PC-3 (cell line): Measurements from ENCODE around the gene CYP4F22. TPM values are rescaled to one million over a fixed set of nuclear protein-coding genes. Genes with fewer than 3 reads are reported as not detected.

Source experiments
- ATAC-seq: fragments of 200-7000 bp; cut with Tn5 transposase; 2 replicates; pipeline ENCODE4 v1.9.1; 2020; ENCODE audit warnings: mild to moderate bottlenecking, moderate library complexity
- BruUV-seq: library from RNA; stranded (reverse); fragments of 400-500 nt; replicated peaks from 2 replicates; lab custom pipeline; 2021; lab: Mats Ljungman, UMichigan
- CTCF ChIA-PET: fragments of 300-600 bp; sonication (Branson Sonifier 250); formaldehyde crosslinking; loops from one replicate; lab custom pipeline; 2022; ENCODE audit warnings: antibody characterized with exemption; lab: Charles Lee
- POLR2A ChIA-PET: fragments of 300-600 bp; sonication (Branson Sonifier 250); formaldehyde crosslinking; loops from one replicate; lab custom pipeline; 2022; ENCODE audit warnings: antibody characterized with exemption; ENCODE audit not compliant: unreplicated experiment; lab: Charles Lee
- DNase-seq: peaks from one replicate; pipeline ENCODE4 v3.0.0-alpha.2; 2015
- H2AFZ ChIP-seq: fragments of 300-600 bp; sonication (generic); 2 replicates; pipeline ENCODE4 v1.6.0; 2016; ENCODE audit warnings: antibody characterized with exemption, low read length
- H3F3A ChIP-seq: fragments of 300-600 bp; sonication (generic); one replicate; pipeline ENCODE4 v1.6.0; 2017; ENCODE audit warnings: antibody characterized with exemption, low read length, control low read depth, mild to moderate bottlenecking; ENCODE audit not compliant: unreplicated experiment
- H3K27ac ChIP-seq: fragments of 300-600 bp; sonication (generic); 2 replicates; pipeline ENCODE4 v1.5.1; 2016; ENCODE audit warnings: mild to moderate bottlenecking, low read length
- H3K27me3 ChIP-seq: fragments of 300-600 bp; sonication (generic); 2 replicates; pipeline ENCODE4 v1.6.1; 2016; ENCODE audit warnings: low read length, mixed read lengths
- H3K36me3 ChIP-seq: fragments of 300-600 bp; sonication (generic); 2 replicates; pipeline ENCODE4 v1.6.1; 2016; ENCODE audit warnings: low read depth, mixed run types, low read length, mixed read lengths
- H3K4me1 ChIP-seq: fragments of 300-600 bp; sonication (generic); 2 replicates; pipeline ENCODE4 v1.5.1; 2016; ENCODE audit warnings: low read length; ENCODE audit not compliant: insufficient read depth
- H3K4me2 ChIP-seq: fragments of 300-600 bp; sonication (generic); 2 replicates; pipeline ENCODE4 v1.6.0; 2016; ENCODE audit warnings: low read length
- H3K4me3 ChIP-seq: fragments of 300-600 bp; sonication (generic); 2 replicates; pipeline ENCODE4 v1.5.1; 2016; ENCODE audit warnings: mild to moderate bottlenecking, low read length, mixed read lengths
- H3K79me2 ChIP-seq: fragments of 300-600 bp; sonication (generic); 2 replicates; pipeline ENCODE4 v1.6.1; 2017; ENCODE audit warnings: low read length, mixed read lengths
- H3K9ac ChIP-seq: fragments of 300-600 bp; sonication (generic); 2 replicates; pipeline ENCODE4 v1.6.0; 2016; ENCODE audit warnings: mild to moderate bottlenecking, low read length
- H3K9me2 ChIP-seq: fragments of 300-600 bp; sonication (generic); replicated peaks from 2 replicates; pipeline ENCODE4 v1.6.1; 2016; ENCODE audit warnings: mixed run types, low read length, mixed read lengths
- H3K9me3 ChIP-seq: fragments of 300-600 bp; sonication (generic); 2 replicates; pipeline ENCODE4 v1.6.1; 2016; ENCODE audit warnings: low read length, mixed read lengths
- H4K20me1 ChIP-seq: fragments of 300-600 bp; sonication (generic); 2 replicates; pipeline ENCODE4 v1.6.1; 2016; ENCODE audit warnings: low read length, mixed read lengths
- EZH2 ChIP-seq: fragments of 300-600 bp; sonication (generic); IDR thresholded peaks from one replicate; pipeline ENCODE4 v1.6.1; 2017; ENCODE audit warnings: antibody characterized with exemption, mild to moderate bottlenecking, low read length; ENCODE audit not compliant: unreplicated experiment
- EZH2phosphoT487 ChIP-seq: fragments of 300-600 bp; sonication (generic); IDR thresholded peaks from 2 replicates; pipeline ENCODE4 v1.6.1; 2018; ENCODE audit warnings: mild to moderate bottlenecking, antibody characterized with exemption, low read length, borderline replicate concordance
- intact Hi-C: fragments of 100-400 bp; cut with micrococcal nuclease; formaldehyde crosslinking; loops from 2 replicates; pipeline ENCODE4 v1.9.0; 2023
- total RNA-seq: library from RNA; depleted of rRNA; stranded (reverse); fragments of >200 nt; gene quantifications from 2 replicates; pipeline ENCODE4 v1.2.3, GENCODE V29; 2014
- TF ChIP-seq, protein P1 (sequence below): fragments of 300-600 bp; sonication (generic); conservative IDR thresholded peaks from 2 replicates; pipeline ENCODE4 v1.5.1; 2017; ENCODE audit warnings: antibody characterized with exemption, low read depth, mild to moderate bottlenecking, low read length

CYP4F22 gene
- total RNA-seq, 1 experiment from 2014 or later, result 0.07 TPM

DNA sequence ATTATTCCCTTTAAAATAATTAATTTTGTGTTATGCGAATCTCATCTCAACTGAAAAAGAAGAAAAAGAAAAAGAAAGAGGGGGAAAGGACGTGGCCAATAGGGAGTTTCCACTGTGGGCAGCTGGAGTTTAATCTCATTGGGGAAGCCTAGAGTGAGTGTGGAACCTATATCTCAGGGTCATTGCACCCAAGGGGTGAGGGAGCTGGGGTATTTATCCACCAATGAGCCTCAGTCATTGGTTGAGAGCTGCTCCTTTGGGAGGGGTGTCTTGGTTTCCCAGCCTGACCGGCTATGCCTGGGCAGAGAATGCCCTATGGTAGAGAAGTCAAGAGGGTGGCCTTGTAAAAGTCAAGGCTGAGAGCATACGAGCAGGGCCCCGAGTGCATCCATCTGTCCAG, 16.5 kb downstream of the CYP4F22 start:
- Histone ChIP-seq H3K9ac (no peak overlapping the region), H3F3A (no peaks in the 10 kb centered on the region), H3K36me3 (no peaks in the 10 kb centered on the region), H2AFZ (no peak overlapping the region), H3K9me2 (no peaks in the 10 kb centered on the region), H3K4me3 (no peak overlapping the region), H3K27ac (no peak overlapping the region), H3K79me2 (no peaks in the 10 kb centered on the region), H3K27me3 (no peaks in the 10 kb centered on the region), H3K9me3 (no peaks in the 10 kb centered on the region), H3K4me2 (no peak overlapping the region), H3K4me1 (no peaks in the 10 kb centered on the region), H4K20me1 (no peaks in the 10 kb centered on the region)
- intact Hi-C loops, result no loop called here
- DNase-seq (no peak), ATAC-seq (no peak)
- ChIA-PET POLR2A (no interaction called here), CTCF (no interaction called here)
- BruUV-seq, result no TSS peak
- TF ChIP-seq EZH2, result no peak
- no peak for TF ChIP-seq EZH2phosphoT487
- TF ChIP-seq, protein P1, sequence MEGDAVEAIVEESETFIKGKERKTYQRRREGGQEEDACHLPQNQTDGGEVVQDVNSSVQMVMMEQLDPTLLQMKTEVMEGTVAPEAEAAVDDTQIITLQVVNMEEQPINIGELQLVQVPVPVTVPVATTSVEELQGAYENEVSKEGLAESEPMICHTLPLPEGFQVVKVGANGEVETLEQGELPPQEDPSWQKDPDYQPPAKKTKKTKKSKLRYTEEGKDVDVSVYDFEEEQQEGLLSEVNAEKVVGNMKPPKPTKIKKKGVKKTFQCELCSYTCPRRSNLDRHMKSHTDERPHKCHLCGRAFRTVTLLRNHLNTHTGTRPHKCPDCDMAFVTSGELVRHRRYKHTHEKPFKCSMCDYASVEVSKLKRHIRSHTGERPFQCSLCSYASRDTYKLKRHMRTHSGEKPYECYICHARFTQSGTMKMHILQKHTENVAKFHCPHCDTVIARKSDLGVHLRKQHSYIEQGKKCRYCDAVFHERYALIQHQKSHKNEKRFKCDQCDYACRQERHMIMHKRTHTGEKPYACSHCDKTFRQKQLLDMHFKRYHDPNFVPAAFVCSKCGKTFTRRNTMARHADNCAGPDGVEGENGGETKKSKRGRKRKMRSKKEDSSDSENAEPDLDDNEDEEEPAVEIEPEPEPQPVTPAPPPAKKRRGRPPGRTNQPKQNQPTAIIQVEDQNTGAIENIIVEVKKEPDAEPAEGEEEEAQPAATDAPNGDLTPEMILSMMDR, result no peak

DNA sequence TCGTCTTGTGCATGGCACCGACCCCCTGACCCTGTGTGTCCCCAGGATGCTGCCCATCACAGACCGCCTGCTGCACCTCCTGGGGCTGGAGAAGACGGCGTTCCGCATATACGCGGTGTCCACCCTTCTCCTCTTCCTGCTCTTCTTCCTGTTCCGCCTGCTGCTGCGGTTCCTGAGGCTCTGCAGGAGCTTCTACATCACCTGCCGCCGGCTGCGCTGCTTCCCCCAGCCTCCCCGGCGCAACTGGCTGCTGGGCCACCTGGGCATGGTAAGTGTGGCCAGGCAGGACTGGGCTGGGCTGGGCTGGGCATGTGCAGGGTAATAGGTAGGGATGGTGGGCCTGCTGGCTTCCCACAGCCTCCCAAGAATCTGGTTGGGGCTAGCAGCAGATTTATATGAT, 17.0 kb downstream of the CYP4F22 start:
- Histone ChIP-seq H2AFZ (no peak overlapping the region), H3K4me3 (no peak overlapping the region), H3K4me1 (no peaks in the 10 kb centered on the region), H3K9me2 (no peaks in the 10 kb centered on the region), H3K4me2 (no peak overlapping the region), H4K20me1 (no peaks in the 10 kb centered on the region), H3F3A (no peaks in the 10 kb centered on the region), H3K27ac (no peak overlapping the region), H3K27me3 (no peaks in the 10 kb centered on the region), H3K79me2 (no peaks in the 10 kb centered on the region), H3K9ac (no peak overlapping the region), H3K9me3 (no peaks in the 10 kb centered on the region), H3K36me3 (no peaks in the 10 kb centered on the region)
- BruUV-seq, result no TSS peak
- ChIA-PET CTCF (no interaction called here), POLR2A (no interaction called here)
- intact Hi-C loops, result no loop called here
- no peak for DNase-seq
- no peak for ATAC-seq
- TF ChIP-seq, protein P1, result no peak
- no peak for TF ChIP-seq EZH2
- no peak for TF ChIP-seq EZH2phosphoT487

DNA sequence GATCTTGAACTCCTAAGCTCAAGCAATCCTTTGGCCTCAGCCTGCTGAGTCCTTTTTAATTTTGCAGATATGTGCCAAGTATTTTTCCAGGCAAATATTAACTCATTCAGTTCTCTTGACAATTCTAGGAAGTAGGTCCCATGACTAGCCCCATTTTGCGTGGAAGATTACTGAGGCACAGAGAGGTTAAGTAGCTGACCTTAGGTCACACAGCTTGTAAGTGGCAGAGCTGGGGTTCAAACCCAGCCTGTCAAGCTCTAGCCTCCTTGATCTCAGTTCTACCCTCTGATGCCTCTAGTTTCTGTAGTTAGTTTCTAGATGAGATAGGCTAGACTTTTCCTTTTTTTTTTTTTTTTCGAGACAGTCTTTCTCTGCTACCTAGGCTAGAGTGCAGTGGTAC, 18.1 kb downstream of the CYP4F22 start:
- intact Hi-C loops, result no loop called here
- no peak for DNase-seq
- Histone ChIP-seq H3K9me3 (no peaks in the 10 kb centered on the region), H3K27ac (no peak overlapping the region), H3K9me2 (no peaks in the 10 kb centered on the region), H2AFZ (no peak overlapping the region), H3K9ac (no peak overlapping the region), H3K4me1 (no peaks in the 10 kb centered on the region), H3K4me2 (no peak overlapping the region), H3K36me3 (no peaks in the 10 kb centered on the region), H4K20me1 (no peaks in the 10 kb centered on the region), H3K4me3 (no peak overlapping the region), H3K79me2 (no peaks in the 10 kb centered on the region), H3K27me3 (peaks cover 3% of the 10 kb centered on the region; the same call in 1 of the 2 replicates), H3F3A (no peaks in the 10 kb centered on the region)
- BruUV-seq, result no TSS peak
- TF ChIP-seq, protein P1, result no peak
- TF ChIP-seq EZH2phosphoT487, result no peak
- TF ChIP-seq EZH2, result no peak
- ChIA-PET POLR2A (no interaction called here), CTCF (no interaction called here)
- ATAC-seq, result no peak
